Fibroblast of the aortic adventitia (primary cell): ENCODE results near the gene NLGN4Y. TPM values are rescaled to one million over a fixed set of nuclear protein-coding genes. Genes with fewer than 3 reads are reported as not detected.

Experiments used
- DNase-seq: peaks from one replicate; pipeline ENCODE4 v3.0.0-alpha.2; 2010; ENCODE audit warnings: low read depth
- H3K4me3 ChIP-seq: 2 replicates; pipeline ENCODE4 v1.5.1; 2011; ENCODE audit warnings: low read depth, mild to moderate bottlenecking, control low read depth, low read length, moderate library complexity
- CTCF ChIP-seq: IDR thresholded peaks from 2 replicates; pipeline ENCODE4 v1.5.1; 2011; ENCODE audit warnings: mild to moderate bottlenecking, low read length, control low read depth, inconsistent platforms; ENCODE audit not compliant: insufficient read depth
- total RNA-seq: library from RNA; depleted of rRNA; stranded (reverse); fragments of >200 nt; gene quantifications from 2 replicates; pipeline ENCODE4 v1.2.3, GENCODE V29; 2012; ENCODE audit warnings: low replicate concordance

The NLGN4Y gene
- total RNA-seq, 1 donor: not detected

- no peak for DNase-seq
- H3K4me3 ChIP-seq: no peak overlapping the region
- TF ChIP-seq CTCF: no peak
These were observed 77.0 kb downstream of the NLGN4Y start for GRCh38 chrY:14601372-14601771.

DNA sequence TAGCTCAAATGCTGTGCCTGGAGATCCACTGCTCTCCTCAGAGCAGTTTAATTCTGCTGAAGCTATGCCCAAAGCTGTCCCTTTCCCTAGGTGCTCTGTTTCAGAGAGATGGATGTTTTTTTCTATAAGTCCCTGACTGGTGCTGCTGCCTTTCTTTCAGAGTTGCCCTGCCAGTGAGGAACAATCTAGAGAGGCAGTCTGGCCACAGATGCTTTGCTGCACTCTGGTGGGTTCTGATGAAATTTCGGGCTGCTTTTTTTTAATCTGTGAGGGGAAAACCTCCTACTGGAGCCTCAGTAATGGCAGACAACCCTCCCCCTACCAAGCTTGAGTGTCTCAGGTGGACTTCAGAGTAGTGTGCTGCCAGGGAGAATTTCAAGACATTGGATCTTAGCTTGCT, 93.3 kb downstream of the NLGN4Y start:
- TF ChIP-seq CTCF: no peak
- H3K4me3 ChIP-seq: no peak overlapping the region
- DNase-seq: no peak

DNA sequence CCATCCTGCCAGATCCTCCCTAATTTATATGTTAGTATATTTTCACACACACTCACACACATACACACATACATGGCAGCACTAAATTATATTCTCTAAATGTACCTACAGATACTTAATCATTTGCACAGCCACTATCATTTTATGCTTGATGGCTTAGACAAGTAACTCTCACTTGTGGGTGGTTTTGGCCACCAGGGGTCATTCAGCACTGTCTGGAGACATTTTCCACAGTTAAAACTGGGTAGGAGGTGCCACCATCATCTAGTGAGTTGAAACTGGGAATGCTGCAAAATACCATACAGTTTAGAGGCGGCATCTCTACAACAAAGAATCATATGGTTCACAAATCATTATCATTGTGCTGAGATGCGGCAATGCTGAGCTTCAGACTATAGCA, 94.2 kb downstream of the NLGN4Y start:
- DNase-seq: no peak
- H3K4me3 ChIP-seq: no peak overlapping the region
- TF ChIP-seq CTCF: no peak

GRCh38 chrY:14628208-14628607, 103.9 kb downstream of the NLGN4Y start:
- no peak for TF ChIP-seq CTCF

GRCh38 chrY:14631676-14632075, 107.3 kb downstream of the NLGN4Y start:
- no peak for DNase-seq
- no peak overlapping the region for H3K4me3 ChIP-seq
- no peak for TF ChIP-seq CTCF

More at GRCh38 chrY:14628208-14628607, 103.9 kb downstream of the NLGN4Y start:
- no peak for DNase-seq
- no peak overlapping the region for H3K4me3 ChIP-seq

GRCh38 chrY:14633718-14634117, 109.4 kb downstream of the NLGN4Y start:
- no peak overlapping the region for H3K4me3 ChIP-seq
- no peak for TF ChIP-seq CTCF
- DNase-seq: no peak

DNA sequence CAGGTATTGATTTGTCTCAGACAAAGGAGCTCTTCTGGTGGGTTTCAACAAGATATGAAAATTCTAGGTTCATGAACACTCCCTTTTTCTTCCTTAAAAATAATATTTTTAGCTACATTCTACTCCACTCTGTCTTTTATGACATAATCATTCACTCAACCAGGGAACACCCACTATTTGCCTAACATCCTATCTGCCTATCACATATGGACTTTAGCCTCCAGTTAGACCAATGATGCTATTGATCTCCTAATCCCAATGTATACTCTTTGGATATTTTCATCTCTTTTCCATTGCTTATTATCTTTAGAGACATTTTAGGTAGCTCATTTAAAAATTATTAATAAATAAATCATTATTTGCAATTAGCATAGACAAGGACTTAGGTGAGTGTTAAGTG, 110.6 kb downstream of the NLGN4Y start:
- no peak overlapping the region for H3K4me3 ChIP-seq
- DNase-seq: no peak
- no peak for TF ChIP-seq CTCF
